GM21717 (cell line): ENCODE results near the gene NOS1AP.
A peak's percentile ranks its signal among the peaks of the same experiment; 100 is the strongest.
"Not testable (repeated sequence)": the region's sequence is repeated elsewhere in the genome, so short reads cannot be mapped to it uniquely, and the experiment has no call there.

Experiments used
- ATAC-seq: cut with Tn5 transposase; IDR thresholded peaks from one replicate; pipeline ENCODE4 v1.9.1; 2021; ENCODE audit warnings: mild to moderate bottlenecking, moderate library complexity; ENCODE audit not compliant: unreplicated experiment

The NOS1AP gene

GRCh38 chr1:162069334-162070093 lies at the start of gene NOS1AP:
Gene NOS1AP, plus strand, starts transcription at chr1:162069691. Its CDS starts 487 bp downstream, at chr1:162070178.
- ATAC-seq: peak; percentile 96

- ATAC-seq: no peak
Measured at GRCh38 chr1:162020150-162020549, 49.3 kb upstream of the NOS1AP start.

GRCh38 chr1:162021124-162021523 lies 48.4 kb upstream of the NOS1AP start:
- ATAC-seq: no peak

GRCh38 chr1:162022626-162023025 lies 46.9 kb upstream of the NOS1AP start:
- no peak for ATAC-seq

GRCh38 chr1:162023181-162023546 lies 46.3 kb upstream of the NOS1AP start:
- ATAC-seq: no peak

- no peak for ATAC-seq
Measured at GRCh38 chr1:162023547-162024501, 45.7 kb upstream of the NOS1AP start, which contains the start of gene OLFML2B. Gene OLFML2B, minus strand, starts transcription at chr1:162023869. Its CDS starts 439 bp downstream, at chr1:162023430.

GRCh38 chr1:162025541-162025940 lies 44.0 kb upstream of the NOS1AP start:
- ATAC-seq: no peak

DNA sequence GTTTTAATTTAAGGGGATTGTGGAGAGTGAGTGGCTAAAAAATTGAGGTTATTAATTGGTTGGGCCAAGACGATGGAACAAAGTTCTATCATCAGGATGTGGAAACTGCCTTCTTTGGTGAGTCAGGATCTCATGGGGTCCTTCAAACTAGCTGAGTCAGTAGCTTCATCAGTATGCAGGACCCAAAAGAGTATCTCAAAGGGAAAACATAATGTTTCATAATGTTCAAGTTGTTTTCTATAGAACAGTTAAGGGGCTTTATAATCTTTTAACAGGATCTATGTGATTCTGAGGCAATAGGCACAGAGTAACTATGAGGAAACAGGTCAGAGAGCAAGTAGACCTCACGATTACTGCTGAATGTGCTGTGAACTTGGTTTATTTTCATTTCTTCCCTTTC lies 42.6 kb upstream of the NOS1AP start:
- no peak for ATAC-seq

- no peak for ATAC-seq
Measured at GRCh38 chr1:162028726-162029125, 40.8 kb upstream of the NOS1AP start.

GRCh38 chr1:162029157-162029556 lies 40.3 kb upstream of the NOS1AP start:
- no peak for ATAC-seq

DNA sequence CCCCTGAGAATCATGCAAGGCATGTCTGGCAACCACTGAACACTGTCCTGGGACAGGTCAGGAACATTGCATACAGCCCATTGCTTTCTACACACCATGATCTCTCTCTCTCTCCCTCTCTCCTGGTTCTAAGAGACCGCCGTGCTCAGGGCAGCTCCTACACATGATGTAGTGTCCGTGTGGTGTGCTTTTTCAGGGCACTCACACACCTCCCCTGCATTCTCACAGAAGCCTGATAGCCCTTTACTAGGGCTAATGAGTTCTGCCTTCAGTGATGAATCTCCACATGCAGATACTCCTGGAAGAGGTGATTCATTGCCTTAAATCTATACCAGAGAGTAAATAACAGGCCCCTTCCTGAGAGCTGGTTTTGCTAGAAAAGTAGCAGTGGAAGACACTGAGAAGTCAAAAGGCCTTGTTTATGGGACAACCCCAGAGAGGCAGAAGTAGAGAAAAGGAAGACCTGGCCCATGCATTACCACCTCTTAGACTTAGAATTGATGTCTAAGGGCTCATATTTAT lies 38.7 kb upstream of the NOS1AP start:
- ATAC-seq: no peak

DNA sequence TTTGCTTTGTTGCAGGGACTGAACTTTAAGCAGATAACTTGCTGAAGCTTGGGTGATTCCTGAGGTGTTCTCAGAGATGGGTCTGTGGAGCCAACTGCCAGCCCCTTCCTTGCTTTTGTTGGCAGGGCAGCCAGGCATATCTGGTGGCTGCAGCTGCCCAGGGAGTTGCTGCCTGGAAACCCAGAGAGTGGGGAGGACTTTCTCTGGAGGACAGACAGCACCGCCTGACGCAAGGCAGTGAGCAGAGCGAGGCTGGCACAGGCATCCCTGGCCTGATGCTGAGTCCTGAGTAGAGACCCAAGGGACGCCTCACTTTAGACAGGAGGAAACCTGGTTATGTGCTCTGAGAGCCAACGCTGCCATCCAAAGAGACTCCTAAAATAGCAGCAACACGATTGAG lies 36.1 kb upstream of the NOS1AP start:
- ATAC-seq: no peak

GRCh38 chr1:162035241-162035640 lies 34.2 kb upstream of the NOS1AP start:
- no peak for ATAC-seq

DNA sequence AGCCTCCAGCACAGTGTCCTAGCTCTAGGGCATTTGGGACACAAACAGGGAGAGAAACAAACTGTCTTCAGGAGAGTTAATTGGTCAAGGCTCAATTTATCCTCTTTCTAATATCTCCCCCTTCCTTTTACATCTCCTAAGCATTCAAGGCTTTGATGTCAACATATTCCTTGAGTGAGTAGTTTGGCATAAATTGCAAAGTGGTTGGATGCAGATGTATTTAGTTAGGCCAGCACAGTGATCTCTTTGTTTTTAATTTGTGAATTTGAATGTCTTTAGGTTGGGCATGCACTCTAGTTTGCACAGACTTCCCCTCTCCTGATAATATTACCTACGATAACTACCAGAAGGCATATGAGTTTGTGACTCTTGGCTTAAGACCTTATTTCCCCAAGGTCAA lies 33.3 kb upstream of the NOS1AP start:
- no peak for ATAC-seq

GRCh38 chr1:162038624-162039023 lies 30.9 kb upstream of the NOS1AP start:
- ATAC-seq: no peak

DNA sequence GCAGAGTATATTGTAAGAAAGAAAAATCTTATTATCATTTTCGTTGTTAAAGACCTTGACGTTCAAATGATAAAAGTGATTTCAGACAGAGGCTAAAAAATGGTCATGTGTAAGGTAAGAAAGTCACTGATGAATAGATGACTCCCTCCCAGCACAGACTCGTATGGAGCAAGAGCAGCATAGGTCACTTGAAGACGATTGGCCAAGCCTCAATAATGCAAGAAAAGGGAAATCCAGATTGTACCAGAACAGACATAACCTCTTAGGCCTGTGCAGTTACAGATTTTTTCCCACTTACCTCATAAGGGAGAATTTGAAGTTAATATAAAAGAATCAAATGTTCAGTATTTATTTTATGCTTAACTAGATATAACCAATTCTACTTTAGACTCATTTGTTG lies 29.5 kb upstream of the NOS1AP start:
- no peak for ATAC-seq

DNA sequence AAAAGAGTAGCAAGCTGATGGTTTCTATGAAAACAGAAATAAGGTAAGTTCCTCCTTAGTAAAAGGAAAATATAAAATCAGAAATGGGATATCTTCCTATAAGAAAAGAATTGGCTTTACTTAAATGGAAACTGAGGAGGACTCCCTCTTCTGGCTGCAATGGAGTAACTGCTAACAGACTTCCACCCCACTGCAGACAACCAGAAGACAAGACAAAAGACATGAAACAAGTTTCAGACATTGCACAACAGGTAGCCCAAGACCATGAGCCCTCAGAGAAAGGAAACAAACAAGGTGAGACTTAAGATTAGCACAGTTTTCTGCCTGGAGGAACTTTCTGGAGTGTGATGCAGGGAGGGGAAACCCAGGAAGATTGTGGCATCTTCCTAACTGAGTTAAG lies 28.8 kb upstream of the NOS1AP start:
- no peak for ATAC-seq

DNA sequence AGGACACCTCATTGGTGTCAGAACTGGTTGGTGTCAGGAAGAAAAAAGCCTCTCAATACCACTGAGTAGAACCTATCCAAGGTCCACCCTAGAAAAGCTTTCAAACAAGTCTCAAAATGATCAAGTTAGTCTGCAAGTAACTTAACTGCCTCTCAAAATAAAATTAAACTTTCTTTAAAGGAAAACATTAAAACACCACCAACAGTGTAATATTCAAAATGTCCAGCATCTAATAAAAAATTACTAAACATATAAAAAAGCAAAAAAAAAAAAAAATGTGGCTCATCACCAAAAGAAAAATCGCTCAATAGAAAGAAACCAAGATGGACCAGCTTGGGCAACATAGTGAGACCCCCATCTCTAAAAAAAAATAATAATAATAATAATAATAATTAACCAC lies 27.1 kb upstream of the NOS1AP start:
- no peak for ATAC-seq

DNA sequence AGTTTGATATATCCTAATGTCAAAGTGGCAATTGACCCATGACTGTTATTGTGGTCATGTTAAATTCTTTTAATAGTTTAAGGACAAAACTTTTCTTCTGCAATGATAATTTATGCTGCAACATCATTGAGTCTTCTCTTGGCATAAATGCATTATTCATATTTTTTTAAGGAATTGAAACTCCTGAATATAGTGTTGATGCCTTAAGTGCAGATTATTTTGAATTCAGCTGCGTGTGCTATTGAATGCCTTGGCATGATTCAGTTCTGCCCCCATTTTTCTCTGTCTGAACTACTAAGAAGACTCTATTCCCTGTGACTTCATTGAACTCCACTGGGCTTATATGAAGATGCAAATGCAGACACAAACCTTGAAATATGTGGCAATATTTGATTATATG lies 22.6 kb upstream of the NOS1AP start:
- no peak for ATAC-seq

DNA sequence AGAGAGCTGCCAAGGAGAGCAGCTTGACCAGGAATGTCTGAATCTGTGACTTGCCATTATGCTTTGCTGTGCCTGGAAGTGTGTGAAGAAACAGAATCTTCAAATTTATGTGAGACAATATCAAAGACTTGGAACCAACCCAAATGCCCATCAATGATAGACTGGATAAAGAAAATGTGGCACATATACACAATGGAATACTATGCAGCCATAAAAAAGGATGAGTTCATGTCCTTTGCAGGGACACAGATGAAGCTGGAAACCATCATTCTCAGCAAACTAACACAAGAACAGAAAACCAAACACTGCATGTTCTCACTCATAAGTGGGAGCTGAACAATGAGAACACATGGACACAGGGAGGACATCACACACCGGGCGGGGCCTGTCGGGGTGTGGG lies 15.5 kb upstream of the NOS1AP start:
- not testable (repeated sequence) for ATAC-seq

DNA sequence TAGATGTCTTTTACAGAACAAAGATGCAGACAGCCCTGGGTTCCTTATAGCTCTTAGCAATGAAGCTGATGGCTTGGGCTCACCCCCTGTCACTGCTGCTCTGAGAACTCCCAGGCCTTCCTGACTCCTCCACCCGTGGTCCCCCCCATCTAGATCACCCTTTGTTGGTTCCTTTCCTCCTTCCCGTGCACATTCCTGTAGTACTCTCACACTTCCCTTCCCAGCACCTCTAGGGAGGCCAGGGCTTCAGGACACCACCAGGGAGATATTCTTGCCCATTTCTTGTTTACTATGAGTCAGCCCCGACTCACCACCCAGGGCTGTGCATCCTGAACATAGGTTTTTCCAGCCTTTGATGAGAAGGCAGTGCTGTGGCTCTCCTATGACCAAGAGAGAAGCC lies 14.4 kb upstream of the NOS1AP start:
- ATAC-seq: no peak

DNA sequence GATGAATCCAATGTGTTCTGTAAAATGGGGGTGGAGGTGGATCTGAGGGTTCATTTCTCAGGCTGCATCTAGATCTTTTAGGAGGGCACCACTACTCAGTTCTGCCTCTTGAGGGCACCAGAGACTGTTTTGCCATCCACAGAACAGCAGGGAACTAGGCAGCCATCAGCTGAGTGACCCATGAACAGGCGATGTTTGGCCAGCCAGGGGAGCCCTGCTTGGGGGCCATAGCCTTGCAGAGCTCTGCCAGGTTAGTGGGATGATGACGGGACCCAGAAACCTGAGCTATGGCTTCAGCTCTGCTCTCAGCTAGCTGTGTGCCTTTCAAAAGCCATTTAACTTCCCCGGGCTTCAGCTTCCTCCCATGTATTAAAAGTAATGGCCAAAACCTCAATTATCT lies 13.4 kb upstream of the NOS1AP start:
- no peak for ATAC-seq
